ENCODE results near the gene USH2A.

Gene USH2A

DNA sequence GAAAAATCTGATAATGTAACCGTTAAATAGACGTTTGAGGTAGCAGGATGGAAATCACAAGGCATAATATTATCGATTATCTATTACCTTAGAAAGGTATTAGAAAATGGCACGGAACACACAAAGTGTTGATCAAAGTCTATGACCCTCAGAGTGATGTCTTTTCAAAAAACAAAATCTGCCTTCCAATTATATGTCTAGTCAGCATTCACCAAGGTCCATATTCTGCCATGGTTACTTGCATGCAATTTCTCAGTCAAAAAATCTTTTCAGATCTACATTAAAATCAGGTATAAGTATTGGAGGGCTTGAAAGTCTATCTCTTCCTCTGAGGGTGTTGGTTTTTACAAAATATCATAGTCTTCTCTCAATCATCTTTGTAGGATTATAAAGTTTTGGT lies 774.3 kb downstream of the USH2A start:
- Histone ChIP-seq H3K4me3 (replicated peaks; ENCODE audit: low read depth, low read length) (no peak overlapping the region), H3K27me3 (replicated peaks; ENCODE audit: control insufficient read depth, insufficient read depth, low read length) (no peaks in the 10 kb centered on the region), H3K36me3 (ENCODE audit: control insufficient read depth, insufficient read depth, low read length) (no peaks in the 10 kb centered on the region)
- TF ChIP-seq, protein P1, sequence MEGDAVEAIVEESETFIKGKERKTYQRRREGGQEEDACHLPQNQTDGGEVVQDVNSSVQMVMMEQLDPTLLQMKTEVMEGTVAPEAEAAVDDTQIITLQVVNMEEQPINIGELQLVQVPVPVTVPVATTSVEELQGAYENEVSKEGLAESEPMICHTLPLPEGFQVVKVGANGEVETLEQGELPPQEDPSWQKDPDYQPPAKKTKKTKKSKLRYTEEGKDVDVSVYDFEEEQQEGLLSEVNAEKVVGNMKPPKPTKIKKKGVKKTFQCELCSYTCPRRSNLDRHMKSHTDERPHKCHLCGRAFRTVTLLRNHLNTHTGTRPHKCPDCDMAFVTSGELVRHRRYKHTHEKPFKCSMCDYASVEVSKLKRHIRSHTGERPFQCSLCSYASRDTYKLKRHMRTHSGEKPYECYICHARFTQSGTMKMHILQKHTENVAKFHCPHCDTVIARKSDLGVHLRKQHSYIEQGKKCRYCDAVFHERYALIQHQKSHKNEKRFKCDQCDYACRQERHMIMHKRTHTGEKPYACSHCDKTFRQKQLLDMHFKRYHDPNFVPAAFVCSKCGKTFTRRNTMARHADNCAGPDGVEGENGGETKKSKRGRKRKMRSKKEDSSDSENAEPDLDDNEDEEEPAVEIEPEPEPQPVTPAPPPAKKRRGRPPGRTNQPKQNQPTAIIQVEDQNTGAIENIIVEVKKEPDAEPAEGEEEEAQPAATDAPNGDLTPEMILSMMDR (IDR thresholded peaks at IDR 0.05; ENCODE audit: insufficient read depth, low read length, poor library complexity, severe bottlenecking) = no peak
- no peak for DNase-seq (ENCODE audit: extremely low read depth, insufficient read length)

- TF ChIP-seq, protein P1 (IDR thresholded peaks at IDR 0.05; ENCODE audit: insufficient read depth, low read length, poor library complexity, severe bottlenecking) = no peak
- no peak overlapping the region for H3K4me3 ChIP-seq (replicated peaks; ENCODE audit: low read depth, low read length)
- no peaks in the 10 kb centered on the region for H3K27me3 ChIP-seq (replicated peaks; ENCODE audit: control insufficient read depth, insufficient read depth, low read length)
- no peak for DNase-seq (ENCODE audit: extremely low read depth, insufficient read length)
- no peaks in the 10 kb centered on the region for H3K36me3 ChIP-seq (ENCODE audit: control insufficient read depth, insufficient read depth, low read length)
Measured at GRCh38 chr1:215647738-215648137, 775.5 kb downstream of the USH2A start.

DNA sequence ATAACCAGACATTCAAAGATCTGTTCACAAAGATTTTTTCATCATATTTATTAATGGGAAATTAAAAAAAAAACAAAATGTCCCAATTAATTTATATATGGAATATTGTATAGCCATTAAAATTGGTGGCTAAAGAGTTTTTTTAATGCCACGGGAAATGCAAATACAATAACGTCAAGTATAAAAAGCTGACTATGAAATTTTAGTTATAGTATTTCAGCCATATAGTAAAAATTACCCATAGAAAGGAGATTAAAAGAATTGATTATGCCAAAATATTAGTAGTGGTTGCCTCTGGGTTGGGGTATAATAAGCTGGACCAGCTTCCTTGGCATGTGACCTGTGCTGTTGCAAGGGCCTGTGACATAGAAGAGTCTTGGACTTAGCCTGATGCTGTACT lies 777.4 kb downstream of the USH2A start:
- no peaks in the 10 kb centered on the region for H3K27me3 ChIP-seq (replicated peaks; ENCODE audit: control insufficient read depth, insufficient read depth, low read length)
- TF ChIP-seq, protein P1 (IDR thresholded peaks at IDR 0.05; ENCODE audit: insufficient read depth, low read length, poor library complexity, severe bottlenecking) = no peak
- H3K4me3 ChIP-seq (replicated peaks; ENCODE audit: low read depth, low read length) = no peak overlapping the region
- H3K36me3 ChIP-seq (ENCODE audit: control insufficient read depth, insufficient read depth, low read length) = no peaks in the 10 kb centered on the region
- DNase-seq (ENCODE audit: extremely low read depth, insufficient read length) = no peak

GRCh38 chr1:215645182-215645581 lies 778.1 kb downstream of the USH2A start:
- no peaks in the 10 kb centered on the region for H3K27me3 ChIP-seq (replicated peaks; ENCODE audit: control insufficient read depth, insufficient read depth, low read length)
- TF ChIP-seq, protein P1 (IDR thresholded peaks at IDR 0.05; ENCODE audit: insufficient read depth, low read length, poor library complexity, severe bottlenecking) = no peak
- no peak for DNase-seq (ENCODE audit: extremely low read depth, insufficient read length)
- H3K36me3 ChIP-seq (ENCODE audit: control insufficient read depth, insufficient read depth, low read length) = no peaks in the 10 kb centered on the region
- H3K4me3 ChIP-seq (replicated peaks; ENCODE audit: low read depth, low read length) = no peak overlapping the region

- Histone ChIP-seq H3K36me3 (ENCODE audit: control insufficient read depth, insufficient read depth, low read length) (no peaks in the 10 kb centered on the region), H3K27me3 (replicated peaks; ENCODE audit: control insufficient read depth, insufficient read depth, low read length) (no peaks in the 10 kb centered on the region), H3K4me3 (replicated peaks; ENCODE audit: low read depth, low read length) (no peak overlapping the region)
- TF ChIP-seq, protein P1 (IDR thresholded peaks at IDR 0.05; ENCODE audit: insufficient read depth, low read length, poor library complexity, severe bottlenecking) = no peak
- no peak for DNase-seq (ENCODE audit: extremely low read depth, insufficient read length)
Measured at GRCh38 chr1:215643592-215644321, 779.5 kb downstream of the USH2A start.
